ENCODE data around the gene NTM.

NTM gene

GRCh38 chr11:131734871-131735270 is 364.5 kb downstream of the NTM start:
- H3K4me3 ChIP-seq (ENCODE audit: low read length) = no peak overlapping the region
- no peak for TF ChIP-seq CTCF (conservative IDR thresholded peaks at IDR 0.05; ENCODE audit: low read length)
- no peak for DNase-seq (ENCODE audit: low read depth)

GRCh38 chr11:131737357-131737756 is 366.9 kb downstream of the NTM start:
- TF ChIP-seq CTCF (conservative IDR thresholded peaks at IDR 0.05; ENCODE audit: low read length) = peak; percentile 40
- peak; percentile 35 for DNase-seq (ENCODE audit: low read depth)
- H3K4me3 ChIP-seq (ENCODE audit: low read length) = no peak overlapping the region

- no peak overlapping the region for H3K4me3 ChIP-seq (ENCODE audit: low read length)
- DNase-seq (ENCODE audit: low read depth) = no peak
- no peak for TF ChIP-seq CTCF (conservative IDR thresholded peaks at IDR 0.05; ENCODE audit: low read length)
Measured at GRCh38 chr11:131739243-131739882, 368.9 kb downstream of the NTM start.

- H3K4me3 ChIP-seq (ENCODE audit: low read length) = no peak overlapping the region
- no peak for TF ChIP-seq CTCF (conservative IDR thresholded peaks at IDR 0.05; ENCODE audit: low read length)
- no peak for DNase-seq (ENCODE audit: low read depth)
Measured at GRCh38 chr11:131744847-131745246, 374.4 kb downstream of the NTM start.

- DNase-seq (ENCODE audit: low read depth) = peak; percentile 56
- TF ChIP-seq CTCF (conservative IDR thresholded peaks at IDR 0.05; ENCODE audit: low read length) = no peak
- no peak overlapping the region for H3K4me3 ChIP-seq (ENCODE audit: low read length)
Measured at GRCh38 chr11:131745405-131745804, 375.0 kb downstream of the NTM start.

- no peak overlapping the region for H3K4me3 ChIP-seq (ENCODE audit: low read length)
- no peak for TF ChIP-seq CTCF (conservative IDR thresholded peaks at IDR 0.05; ENCODE audit: low read length)
- no peak for DNase-seq (ENCODE audit: low read depth)
Measured at GRCh38 chr11:131746201-131746600, 375.8 kb downstream of the NTM start.

GRCh38 chr11:131748151-131749050 is 378.0 kb downstream of the NTM start:
- TF ChIP-seq CTCF (conservative IDR thresholded peaks at IDR 0.05; ENCODE audit: low read length) = peak; percentile 86
- peak; percentile 71 for DNase-seq (ENCODE audit: low read depth)
- no peak overlapping the region for H3K4me3 ChIP-seq (ENCODE audit: low read length)
